DND-41 (cell line): ENCODE measurements around the gene CPA2.
"Not testable (repeated sequence)": the region's sequence is repeated elsewhere in the genome, so short reads cannot be mapped to it uniquely, and the experiment has no call there.

Experiments
- CTCF ChIP-seq: IDR thresholded peaks from 2 replicates; pipeline ENCODE4 v1.5.1; 2012; ENCODE audit warnings: borderline replicate concordance, low read length, moderate library complexity, mild to moderate bottlenecking; ENCODE audit not compliant: poor library complexity, severe bottlenecking; ENCODE audit errors: extremely low read depth
- EZH2 ChIP-seq: IDR thresholded peaks from 3 replicates; pipeline ENCODE4 v1.6.1; 2012; ENCODE audit warnings: borderline replicate concordance, low read depth, mild to moderate bottlenecking, moderate library complexity, low read length, inconsistent platforms; ENCODE audit not compliant: severe bottlenecking

DNA sequence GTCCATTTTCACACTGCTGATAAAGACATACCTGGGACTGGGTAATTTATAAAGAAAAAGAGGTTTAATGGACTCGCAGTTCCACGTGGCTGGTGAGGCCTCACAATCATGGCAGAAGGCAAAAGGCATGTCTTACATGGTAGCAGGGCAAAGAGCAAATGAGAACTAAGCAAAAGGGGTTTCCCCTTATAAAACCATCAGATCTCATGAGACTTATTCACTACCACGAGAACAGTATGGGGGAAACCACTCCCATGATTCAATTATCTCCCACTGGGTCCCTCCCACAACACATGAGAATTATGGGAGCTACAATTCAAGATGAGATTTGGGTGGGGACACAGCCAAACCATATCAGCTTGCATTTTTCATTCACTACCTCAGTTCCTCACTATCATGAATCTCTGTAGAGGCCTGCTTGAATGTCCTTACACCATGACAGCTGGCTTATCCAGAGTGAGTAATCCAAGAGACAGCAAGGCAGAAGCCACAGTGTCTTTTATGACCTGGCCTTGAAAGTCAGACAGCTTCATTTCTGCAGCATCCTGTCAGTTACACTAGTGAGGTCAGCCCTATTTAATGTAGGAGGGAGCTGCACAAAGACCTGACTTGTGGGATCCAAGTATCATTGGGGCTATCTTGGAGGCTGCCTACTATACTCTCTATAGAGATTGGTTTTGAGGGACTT, 55.0 kb downstream of the CPA2 start:
- not testable (repeated sequence) for TF ChIP-seq CTCF, EZH2
